Kidney (tissue), 14 donors: Measurements from ENCODE around the gene KRTAP29-1. TPM values are rescaled to one million over a fixed set of nuclear protein-coding genes. Genes with fewer than 3 reads are reported as not detected.

ENCODE experiments used
- DNase-seq, 5 donors: peaks; one replicate each; pipeline ENCODE4 v3.0.0-alpha.2; 2013 to 2020
- FAIRE-seq: peaks from 2 replicates; lab custom pipeline; 2012; peaks lifted over from hg19 to GRCh38; lab: Jason Lieb, UNC
- H3K27ac ChIP-seq, 2 donors: one replicate each; pipeline ENCODE4 v1.7.0; 2013; ENCODE audit warnings: low read depth in 2 of 2, low read length in 2 of 2, inconsistent platforms in 1 of 2
- H3K27me3 ChIP-seq: one replicate; pipeline ENCODE4 v1.7.1; 2013; ENCODE audit warnings: low read length, inconsistent platforms; ENCODE audit not compliant: control insufficient read depth, insufficient read depth
- H3K36me3 ChIP-seq, 3 donors: one replicate each; pipeline versions ENCODE4 v1.7.0 to v1.7.1; 2013; ENCODE audit warnings: low read length in 3 of 3, control low read depth in 1 of 3, inconsistent platforms in 1 of 3; ENCODE audit not compliant: insufficient read depth in 3 of 3, control insufficient read depth in 2 of 3
- H3K4me1 ChIP-seq, 3 donors: one replicate each; pipeline versions ENCODE4 v1.7.0 to v1.7.1; 2013; ENCODE audit warnings: low read length in 3 of 3, inconsistent platforms in 1 of 3, low read depth in 1 of 3; ENCODE audit not compliant: control insufficient read depth in 2 of 3, insufficient read depth in 2 of 3
- H3K4me3 ChIP-seq, 3 donors: one replicate each; pipeline versions ENCODE4 v1.7.0 to v1.8.1; 2013; ENCODE audit warnings: low read length in 3 of 3, control low read depth in 1 of 3, inconsistent platforms in 1 of 3
- H3K9ac ChIP-seq, 3 donors: one replicate each; pipeline versions ENCODE4 v1.7.0 to v1.7.1; 2013; ENCODE audit warnings: low read length in 3 of 3, control low read depth in 1 of 3, inconsistent platforms in 1 of 3
- H3K9me3 ChIP-seq, 3 donors: one replicate each; pipeline versions ENCODE4 v1.7.0 to v1.7.1; 2013; ENCODE audit warnings: low read length in 3 of 3, control low read depth in 1 of 3, inconsistent platforms in 1 of 3; ENCODE audit not compliant: control insufficient read depth in 2 of 3, insufficient read depth in 1 of 3
- intact Hi-C: fragments of 100-400 bp; cut with DNase I; formaldehyde crosslinking; loops from one replicate; pipeline ENCODE4 v1.11.1; 2022
- polyA plus RNA-seq: library from polyadenylated mRNA; stranded (reverse); fragments of 350-450 nt; fragmentation: Illumina TruSeq; extraction: RNeasy Lipid Tissue Mini Kit (QIAGEN cat#74804); gene quantifications from one replicate; pipeline ENCODE4 v1.2.3, GENCODE V29; 2014; ENCODE audit warnings: low read depth, low replicate concordance; ENCODE audit not compliant: insufficient read depth
- total RNA-seq: library from RNA; stranded (reverse); fragmentation: NEBNext Ultra II Directional; extraction: Animal tissue kit (Norgen Biotek cat#: 25700); gene quantifications from one replicate; pipeline ENCODE4 v1.2.1, GENCODE V29; 2021
- TF ChIP-seq, protein P1 (sequence below): IDR thresholded peaks from 3 replicates; pipeline ENCODE4 v1.5.1; 2012; ENCODE audit warnings: mild to moderate bottlenecking, moderate library complexity, borderline replicate concordance; ENCODE audit not compliant: insufficient read depth; ENCODE audit errors: extremely low read depth
- donor health status: control.
- donor health status: control.
- donor health status: control.
- donor health status: control.
- donor health status: control.
- donor health status: DM: yes; HTN: yes; CAD: no.
- donor health status: Normal renal cell carcinoma (clear cell type).

KRTAP29-1 gene
- total and polyA plus RNA-seq, 2 donors from 2014 or later: not detected

DNA sequence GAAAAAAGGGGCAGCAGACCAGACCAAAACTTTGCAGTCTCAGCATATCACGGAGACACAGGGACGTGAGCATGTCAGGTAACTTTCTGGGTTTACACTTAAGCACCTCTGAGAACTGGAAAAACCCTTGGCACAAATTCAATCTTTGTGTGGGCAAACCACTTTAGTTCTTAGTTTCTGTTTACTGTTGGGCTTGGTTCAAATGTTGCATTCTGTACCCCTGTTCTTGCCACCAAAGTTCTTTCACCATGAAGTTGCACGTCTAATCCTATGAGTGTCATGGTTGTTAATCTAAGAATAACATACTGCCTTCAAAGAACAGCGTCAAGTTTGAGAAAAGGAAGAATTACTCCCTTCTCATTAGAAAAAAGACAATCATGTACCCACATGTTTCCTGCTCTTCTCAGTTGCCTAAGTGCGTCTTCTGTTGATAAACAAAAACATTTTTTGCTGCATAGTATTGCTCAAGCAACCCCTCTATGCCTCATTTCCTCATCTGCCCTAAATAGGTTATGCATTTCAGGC lies 36.4 kb upstream of the KRTAP29-1 start:
- H3K27ac ChIP-seq: no peak overlapping the region
- FAIRE-seq: no peak
- peak in 1 of 5 donors; percentile 37 for DNase-seq

DNA sequence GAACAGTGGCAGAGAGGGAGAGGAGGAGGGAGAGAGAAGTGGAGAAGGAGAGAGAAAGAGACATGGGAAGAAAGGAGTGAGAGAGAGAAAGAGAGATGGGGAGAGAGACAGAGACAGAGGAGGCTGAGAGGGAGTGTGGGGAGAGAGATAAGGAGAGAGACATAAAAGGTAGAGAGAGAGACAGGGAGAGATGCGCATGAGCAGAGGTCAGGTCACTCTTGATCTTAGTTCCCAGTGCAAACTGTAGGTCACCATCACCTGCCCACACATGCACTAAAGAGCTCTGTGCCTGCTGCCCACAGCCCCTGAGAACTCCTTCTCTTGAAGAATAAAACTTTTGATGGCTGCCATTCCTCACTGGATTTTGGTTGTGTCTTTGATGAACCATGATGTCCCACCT lies 33.1 kb upstream of the KRTAP29-1 start:
- TF ChIP-seq, protein P1, sequence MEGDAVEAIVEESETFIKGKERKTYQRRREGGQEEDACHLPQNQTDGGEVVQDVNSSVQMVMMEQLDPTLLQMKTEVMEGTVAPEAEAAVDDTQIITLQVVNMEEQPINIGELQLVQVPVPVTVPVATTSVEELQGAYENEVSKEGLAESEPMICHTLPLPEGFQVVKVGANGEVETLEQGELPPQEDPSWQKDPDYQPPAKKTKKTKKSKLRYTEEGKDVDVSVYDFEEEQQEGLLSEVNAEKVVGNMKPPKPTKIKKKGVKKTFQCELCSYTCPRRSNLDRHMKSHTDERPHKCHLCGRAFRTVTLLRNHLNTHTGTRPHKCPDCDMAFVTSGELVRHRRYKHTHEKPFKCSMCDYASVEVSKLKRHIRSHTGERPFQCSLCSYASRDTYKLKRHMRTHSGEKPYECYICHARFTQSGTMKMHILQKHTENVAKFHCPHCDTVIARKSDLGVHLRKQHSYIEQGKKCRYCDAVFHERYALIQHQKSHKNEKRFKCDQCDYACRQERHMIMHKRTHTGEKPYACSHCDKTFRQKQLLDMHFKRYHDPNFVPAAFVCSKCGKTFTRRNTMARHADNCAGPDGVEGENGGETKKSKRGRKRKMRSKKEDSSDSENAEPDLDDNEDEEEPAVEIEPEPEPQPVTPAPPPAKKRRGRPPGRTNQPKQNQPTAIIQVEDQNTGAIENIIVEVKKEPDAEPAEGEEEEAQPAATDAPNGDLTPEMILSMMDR: no peak
- intact Hi-C loops: no loop called here
- DNase-seq (no peak), FAIRE-seq (no peak)
- Histone ChIP-seq H3K4me1 (peaks cover 0 to 2% (median 0%) of the 10 kb centered on the region in 3 donors), H3K36me3 (no peaks in the 10 kb centered on the region), H3K4me3 (no peak overlapping the region), H3K27ac (no peak overlapping the region), H3K9me3 (no peaks in the 10 kb centered on the region), H3K9ac (no peak overlapping the region), H3K27me3 (no peaks in the 10 kb centered on the region)

More for the DNA sequence above, 36.4 kb upstream of the KRTAP29-1 start:
- Histone ChIP-seq H3K9ac (no peak overlapping the region), H3K36me3 (no peaks in the 10 kb centered on the region), H3K9me3 (no peaks in the 10 kb centered on the region), H3K4me3 (no peak overlapping the region), H3K4me1 (peaks cover 0 to 2% (median 2%) of the 10 kb centered on the region in 3 donors), H3K27me3 (no peaks in the 10 kb centered on the region)
- intact Hi-C loops: no loop called here
- TF ChIP-seq, protein P1: no peak

DNA sequence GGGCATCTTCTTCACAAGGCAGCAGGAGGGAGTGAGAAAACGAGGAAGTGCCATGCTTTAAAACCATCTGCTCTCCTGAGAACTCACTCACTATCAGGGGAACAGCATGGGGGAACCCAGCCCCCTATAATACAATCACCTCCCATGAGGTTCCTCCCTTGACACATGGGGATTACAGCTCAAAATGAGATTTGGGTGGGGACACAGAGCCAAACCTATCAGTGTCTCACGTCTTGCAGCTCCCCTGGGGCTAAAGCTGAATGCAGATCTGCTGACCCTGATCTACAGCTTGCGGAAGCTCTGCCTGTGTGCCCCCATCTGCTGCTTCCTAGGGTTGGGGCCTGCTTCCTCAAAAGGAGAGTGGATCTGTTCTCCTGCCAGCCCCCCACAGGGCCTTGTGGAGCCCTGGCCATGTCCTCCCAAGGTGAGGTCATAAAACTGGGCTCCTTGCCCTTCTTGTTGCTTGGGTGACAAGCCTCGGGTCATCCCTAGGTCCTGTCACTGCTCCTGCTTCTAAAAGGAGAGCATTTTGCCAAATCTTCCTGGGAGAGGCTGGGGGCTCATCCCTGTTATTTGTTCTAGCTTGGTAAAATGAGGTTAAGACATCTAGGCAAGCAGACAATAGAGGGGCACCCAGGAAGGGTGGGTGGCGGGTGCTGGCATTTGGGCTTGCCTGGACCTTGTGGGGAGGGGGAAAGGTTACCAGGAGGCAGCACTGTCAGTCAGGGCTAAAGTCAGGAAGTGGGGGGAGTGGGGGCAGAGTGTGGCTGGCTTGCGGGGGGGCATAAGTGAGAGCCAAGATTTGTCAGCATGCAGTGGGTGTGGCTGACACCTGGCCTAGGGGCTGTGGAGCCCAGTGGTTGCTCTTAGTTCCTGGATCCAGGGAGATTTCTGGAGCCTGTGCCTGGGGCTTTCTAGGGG lies 32.0 kb upstream of the KRTAP29-1 start:
- H3K27me3 ChIP-seq: no peaks in the 10 kb centered on the region
- no peak overlapping the region for H3K27ac ChIP-seq
- H3K9ac ChIP-seq: no peak overlapping the region
- H3K4me1 ChIP-seq: no peaks in the 10 kb centered on the region
- no peak for DNase-seq
- TF ChIP-seq, protein P1: no peak
- H3K36me3 ChIP-seq: no peaks in the 10 kb centered on the region
- H3K4me3 ChIP-seq: no peak overlapping the region
- FAIRE-seq: no peak
- intact Hi-C loops: no loop called here
- no peaks in the 10 kb centered on the region for H3K9me3 ChIP-seq
